ENCODE results near the gene DES. TPM values are rescaled to one million over a fixed set of nuclear protein-coding genes. Genes with fewer than 3 reads are reported as not detected.

Gene DES
- total RNA-seq, 1 experiment from 2014 or later: 18.8 TPM

DNA sequence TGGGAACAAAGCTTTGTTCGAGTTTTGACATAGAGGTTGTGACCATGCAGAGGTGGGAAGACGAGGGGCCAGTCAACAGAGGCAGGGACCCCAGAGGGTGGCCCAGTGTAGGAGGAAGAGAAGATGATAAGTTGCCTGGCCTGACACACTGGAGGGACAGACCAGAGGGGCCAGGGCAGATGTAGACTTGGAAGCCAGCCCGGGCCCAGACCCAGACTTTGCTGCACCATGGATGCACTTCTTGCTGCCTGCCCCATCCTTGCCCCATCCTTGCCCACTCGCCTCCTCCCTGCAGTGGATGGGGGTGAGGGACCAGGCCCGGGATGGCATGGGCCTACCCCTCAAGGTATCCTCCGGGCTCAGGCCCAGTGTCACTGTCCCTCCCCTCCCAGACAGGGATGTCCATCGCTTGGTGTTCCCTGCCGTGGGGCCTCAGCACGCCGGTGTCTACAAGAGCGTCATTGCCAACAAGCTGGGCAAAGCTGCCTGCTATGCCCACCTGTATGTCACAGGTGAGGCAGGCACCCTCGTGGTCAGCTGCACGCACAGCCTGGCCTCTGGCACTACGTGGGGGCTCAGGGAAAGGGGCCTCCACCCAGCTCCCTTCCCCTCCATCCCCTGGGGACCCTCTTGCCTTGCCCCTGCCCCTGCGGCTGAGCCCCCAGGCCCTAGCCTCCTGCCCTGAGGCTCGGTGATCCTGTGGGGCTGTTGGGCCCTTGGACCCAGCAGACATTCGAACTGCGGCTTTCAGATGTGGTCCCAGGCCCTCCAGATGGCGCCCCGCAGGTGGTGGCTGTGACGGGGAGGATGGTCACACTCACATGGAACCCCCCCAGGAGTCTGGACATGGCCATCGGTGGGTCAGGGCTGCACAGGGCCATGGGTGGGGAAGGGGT is 53.5 kb downstream of the DES start:
- no peak for DNase-seq
- no peaks in the 10 kb centered on the region for H3K27me3 ChIP-seq (ENCODE audit: control insufficient read depth, insufficient read depth, low read length)
- H3K4me3 ChIP-seq (ENCODE audit: insufficient read depth, low read depth, low read length): no peak overlapping the region
- no peaks in the 10 kb centered on the region; the same call in 1 of the 2 replicates for H3K36me3 ChIP-seq (replicated peaks; ENCODE audit: control insufficient read depth, insufficient read depth, low read length)

DNA sequence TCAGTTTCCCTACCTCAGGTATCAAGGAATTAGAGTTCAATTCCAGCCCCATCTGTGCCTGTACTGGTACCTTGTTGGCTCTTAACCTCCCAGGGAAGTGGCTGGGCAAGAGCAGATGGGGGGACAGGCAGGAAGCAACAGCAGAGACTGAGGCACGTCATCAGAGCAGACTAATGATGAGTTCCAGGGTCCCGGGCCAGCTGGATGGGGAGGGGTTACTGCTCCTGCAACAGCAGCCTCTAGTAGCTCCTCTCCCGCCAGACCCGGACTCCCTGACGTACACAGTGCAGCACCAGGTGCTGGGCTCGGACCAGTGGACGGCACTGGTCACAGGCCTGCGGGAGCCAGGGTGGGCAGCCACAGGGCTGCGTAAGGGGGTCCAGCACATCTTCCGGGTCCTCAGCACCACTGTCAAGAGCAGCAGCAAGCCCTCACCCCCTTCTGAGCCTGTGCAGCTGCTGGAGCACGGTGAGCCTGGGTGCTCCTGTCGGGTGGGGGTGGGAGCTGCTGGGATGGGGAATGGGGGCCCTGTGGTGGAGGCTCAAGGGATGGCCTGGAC is 54.5 kb downstream of the DES start:
- no peaks in the 10 kb centered on the region for H3K36me3 ChIP-seq (replicated peaks; ENCODE audit: control insufficient read depth, insufficient read depth, low read length)
- H3K27me3 ChIP-seq (ENCODE audit: control insufficient read depth, insufficient read depth, low read length): no peaks in the 10 kb centered on the region
- H3K4me3 ChIP-seq (ENCODE audit: insufficient read depth, low read depth, low read length): no peak overlapping the region
- no peak for DNase-seq

- Histone ChIP-seq H3K36me3 (replicated peaks; ENCODE audit: control insufficient read depth, insufficient read depth, low read length) (no peaks in the 10 kb centered on the region), H3K27me3 (ENCODE audit: control insufficient read depth, insufficient read depth, low read length) (no peaks in the 10 kb centered on the region), H3K4me3 (ENCODE audit: insufficient read depth, low read depth, low read length) (no peak overlapping the region)
- DNase-seq: no peak
These were observed 55.3 kb downstream of the DES start for GRCh38 chr2:219473511-219473910.

GRCh38 chr2:219474285-219475060 is 56.3 kb downstream of the DES start:
- Histone ChIP-seq H3K27me3 (ENCODE audit: control insufficient read depth, insufficient read depth, low read length) (no peaks in the 10 kb centered on the region), H3K36me3 (replicated peaks; ENCODE audit: control insufficient read depth, insufficient read depth, low read length) (no peaks in the 10 kb centered on the region), H3K4me3 (ENCODE audit: insufficient read depth, low read depth, low read length) (no peak overlapping the region)
- DNase-seq: no peak

DNA sequence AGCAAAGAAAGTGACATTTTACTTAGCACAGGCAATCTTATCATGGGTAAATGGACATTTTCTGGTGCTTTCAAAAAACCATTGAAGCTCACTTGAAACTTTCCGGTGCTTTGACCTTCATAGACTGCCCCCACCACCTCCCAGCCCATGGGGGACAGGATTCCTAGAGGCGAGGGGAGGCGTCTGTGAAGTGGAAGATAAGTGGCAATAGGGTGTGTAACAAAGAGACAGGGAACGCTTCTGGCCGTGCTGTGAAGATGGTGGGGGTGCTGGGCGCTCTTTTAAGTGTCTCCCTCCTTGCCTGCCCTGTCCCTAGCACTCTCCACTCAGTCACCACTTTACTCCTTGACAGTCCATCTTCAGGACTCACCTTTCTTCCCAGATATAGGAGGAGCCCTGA is 57.1 kb downstream of the DES start:
- Histone ChIP-seq H3K27me3 (ENCODE audit: control insufficient read depth, insufficient read depth, low read length) (no peaks in the 10 kb centered on the region), H3K4me3 (ENCODE audit: insufficient read depth, low read depth, low read length) (no peak overlapping the region), H3K36me3 (replicated peaks; ENCODE audit: control insufficient read depth, insufficient read depth, low read length) (no peaks in the 10 kb centered on the region)
- DNase-seq: no peak

DNA sequence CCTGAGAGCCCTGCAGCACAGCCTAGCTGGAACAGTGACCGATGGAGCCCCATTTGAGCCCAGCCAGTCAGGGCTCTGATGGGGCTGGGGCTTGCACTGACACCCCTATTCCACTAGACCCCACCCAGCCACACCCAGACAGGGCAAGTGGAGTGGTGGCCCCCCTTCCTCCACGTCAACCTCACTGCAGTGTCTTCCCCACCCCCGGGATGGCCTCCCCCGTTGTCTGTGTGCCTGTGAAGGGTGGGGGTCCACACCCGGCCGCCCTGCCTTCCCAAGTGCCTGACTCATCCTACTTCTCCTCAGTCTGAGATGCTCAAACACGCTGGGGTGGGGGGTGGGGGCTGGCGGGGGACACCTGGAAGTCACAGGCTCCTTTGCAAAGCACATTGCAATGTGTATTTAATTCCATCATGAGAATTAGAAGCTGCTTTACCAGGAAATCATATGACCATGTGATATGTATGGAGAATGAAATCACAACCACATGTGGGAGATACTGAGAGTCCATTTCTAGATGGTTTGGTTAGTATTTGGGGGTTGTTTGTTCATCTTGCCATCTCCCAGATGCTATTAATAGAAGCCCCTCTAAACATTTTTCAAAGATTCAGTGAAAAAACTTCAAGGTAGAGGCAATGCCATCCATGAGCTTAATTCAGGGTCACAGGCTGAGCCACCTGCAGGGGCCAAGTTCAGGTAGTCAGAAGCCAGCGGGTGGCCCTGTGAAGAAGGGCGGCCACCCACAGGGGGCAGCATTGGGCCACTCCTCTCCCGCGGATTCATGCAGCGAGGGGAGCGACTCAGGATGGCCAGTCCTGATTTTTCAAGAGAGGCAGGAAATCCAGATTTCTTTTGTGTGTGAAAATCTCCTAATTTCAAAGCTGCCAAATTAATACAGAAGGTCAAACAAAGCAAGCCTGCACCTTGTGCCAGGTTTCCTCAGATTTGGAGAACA is 57.8 kb downstream of the DES start:
- H3K36me3 ChIP-seq (replicated peaks; ENCODE audit: control insufficient read depth, insufficient read depth, low read length): no peaks in the 10 kb centered on the region
- H3K4me3 ChIP-seq (ENCODE audit: insufficient read depth, low read depth, low read length): peak overlapping the region; percentile 39
- no peaks in the 10 kb centered on the region for H3K27me3 ChIP-seq (ENCODE audit: control insufficient read depth, insufficient read depth, low read length)
- peak; percentile 94 for DNase-seq

Other genes with a start within 250 kb of the DES start
- not detected in 2 replicates for gene SLC23A3, start 248.3 kb upstream of the DES start, total RNA-seq (2014; rRNA removed; shearing (Covaris generic))
- 27.7 and 33.2 TPM in 2 replicates for gene CNPPD1, start 241.5 kb upstream of the DES start, total RNA-seq (2014; rRNA removed; shearing (Covaris generic))
- 60.2 and 64.5 TPM in 2 replicates for gene RETREG2, start 240.1 kb upstream of the DES start, total RNA-seq (2014; rRNA removed; shearing (Covaris generic))
- gene ZFAND2B, start 211.6 kb upstream of the DES start, total RNA-seq (2014; rRNA removed; shearing (Covaris generic)): 25.3 and 29.9 TPM in 2 replicates
- gene ABCB6, start 199.4 kb upstream of the DES start, total RNA-seq (2014; rRNA removed; shearing (Covaris generic)): 50.4 and 74.8 TPM in 2 replicates
- 32.5 and 38.6 TPM in 2 replicates for gene ATG9A, start 188.7 kb upstream of the DES start, total RNA-seq (2014; rRNA removed; shearing (Covaris generic))
- gene ANKZF1, start 188.6 kb upstream of the DES start, total RNA-seq (2014; rRNA removed; shearing (Covaris generic)): 56.9 and 63.4 TPM in 2 replicates
- 4.9 and 6.6 TPM in 2 replicates for gene GLB1L, start 172.9 kb upstream of the DES start, total RNA-seq (2014; rRNA removed; shearing (Covaris generic))
- gene STK16, start 172.9 kb upstream of the DES start, total RNA-seq (2014; rRNA removed; shearing (Covaris generic)): 26.2 and 38.6 TPM in 2 replicates
- gene TUBA4B, start 165.1 kb upstream of the DES start, total RNA-seq (2014; rRNA removed; shearing (Covaris generic)): 0.28 TPM in 1 of 2 replicates, not detected in the other
- gene TUBA4A, start 164.5 kb upstream of the DES start, total RNA-seq (2014; rRNA removed; shearing (Covaris generic)): 20.3 and 43.9 TPM in 2 replicates
- gene DNAJB2, start 139.0 kb upstream of the DES start, total RNA-seq (2014; rRNA removed; shearing (Covaris generic)): 29.1 and 38.6 TPM in 2 replicates
- gene PTPRN, start 109.0 kb upstream of the DES start, total RNA-seq (2014; rRNA removed; shearing (Covaris generic)): 0.73 and 2.0 TPM in 2 replicates
- not detected in 2 replicates for gene RESP18, start 85.6 kb upstream of the DES start, total RNA-seq (2014; rRNA removed; shearing (Covaris generic))
- gene DNPEP, start 30.5 kb upstream of the DES start, total RNA-seq (2014; rRNA removed; shearing (Covaris generic)): 44.8 and 55.5 TPM in 2 replicates
- gene SPEG, start 16.5 kb downstream of the DES start, total RNA-seq (2014; rRNA removed; shearing (Covaris generic)): 25.3 and 27.4 TPM in 2 replicates
- gene GMPPA, start 80.5 kb downstream of the DES start, total RNA-seq (2014; rRNA removed; shearing (Covaris generic)): 53.4 and 71.7 TPM in 2 replicates
- 0.07 and 1.2 TPM in 2 replicates for gene ASIC4, start 96.1 kb downstream of the DES start, total RNA-seq (2014; rRNA removed; shearing (Covaris generic))
- gene CHPF, start 125.4 kb downstream of the DES start, total RNA-seq (2014; rRNA removed; shearing (Covaris generic)): 104 and 113 TPM in 2 replicates
- 2.9 and 4.2 TPM in 2 replicates for gene TMEM198, start 125.7 kb downstream of the DES start, total RNA-seq (2014; rRNA removed; shearing (Covaris generic))
- 155 and 158 TPM in 2 replicates for gene OBSL1, start 153.2 kb downstream of the DES start, total RNA-seq (2014; rRNA removed; shearing (Covaris generic))
- gene INHA, start 153.9 kb downstream of the DES start, total RNA-seq (2014; rRNA removed; shearing (Covaris generic)): 1.8 and 6.5 TPM in 2 replicates
- 26.6 and 37.2 TPM in 2 replicates for gene STK11IP, start 179.5 kb downstream of the DES start, total RNA-seq (2014; rRNA removed; shearing (Covaris generic))
- 6.9 and 8.2 TPM in 2 replicates for gene SLC4A3, start 209.3 kb downstream of the DES start, total RNA-seq (2014; rRNA removed; shearing (Covaris generic))